ENCODE measurements around the gene NFIL3. TPM values are rescaled to one million over a fixed set of nuclear protein-coding genes. Genes with fewer than 3 reads are reported as not detected.

NFIL3 gene
- total RNA-seq, 1 donor from 2014 or later, result 9.6 TPM

- no peak for TF ChIP-seq CTCF (IDR thresholded peaks at IDR 0.05; ENCODE audit: unreplicated experiment)
- no peaks in the 10 kb centered on the region for H3K36me3 Mint-ChIP-seq (ENCODE audit: low read depth, unreplicated experiment)
- H3K4me1 Mint-ChIP-seq (ENCODE audit: unreplicated experiment), result peaks cover 3% of the 10 kb centered on the region
- H3K27ac Mint-ChIP-seq (ENCODE audit: unreplicated experiment), result no peak overlapping the region
- no peak overlapping the region for H3K4me3 Mint-ChIP-seq (ENCODE audit: unreplicated experiment)
- H3K27me3 Mint-ChIP-seq (ENCODE audit: unreplicated experiment), result no peaks in the 10 kb centered on the region
- DNase-seq (ENCODE audit: low spot score), result no peak
- no peaks in the 10 kb centered on the region for H3K9me3 Mint-ChIP-seq (ENCODE audit: unreplicated experiment)
These were observed 9.5 kb upstream of the NFIL3 start for GRCh38 chr9:91433180-91433579.

GRCh38 chr9:91431485-91431884 lies 7.9 kb upstream of the NFIL3 start:
- no peak overlapping the region for H3K27ac Mint-ChIP-seq (ENCODE audit: unreplicated experiment)
- no peak overlapping the region for H3K4me3 Mint-ChIP-seq (ENCODE audit: unreplicated experiment)
- H3K27me3 Mint-ChIP-seq (ENCODE audit: unreplicated experiment), result no peaks in the 10 kb centered on the region

GRCh38 chr9:91429501-91429900 lies 5.9 kb upstream of the NFIL3 start:
- H3K4me3 Mint-ChIP-seq (ENCODE audit: unreplicated experiment), result no peak overlapping the region
- H3K4me1 Mint-ChIP-seq (ENCODE audit: unreplicated experiment), result peaks cover 6% of the 10 kb centered on the region
- no peak overlapping the region for H3K27ac Mint-ChIP-seq (ENCODE audit: unreplicated experiment)
- no peak for TF ChIP-seq CTCF (IDR thresholded peaks at IDR 0.05; ENCODE audit: unreplicated experiment)
- peaks cover 5% of the 10 kb centered on the region for H3K27me3 Mint-ChIP-seq (ENCODE audit: unreplicated experiment)
- H3K36me3 Mint-ChIP-seq (ENCODE audit: low read depth, unreplicated experiment), result peaks cover 9% of the 10 kb centered on the region
- no peak for DNase-seq (ENCODE audit: low spot score)
- H3K9me3 Mint-ChIP-seq (ENCODE audit: unreplicated experiment), result no peaks in the 10 kb centered on the region

More at GRCh38 chr9:91431485-91431884, 7.9 kb upstream of the NFIL3 start:
- Mint-ChIP-seq H3K4me1 (ENCODE audit: unreplicated experiment) (no peaks in the 10 kb centered on the region), H3K36me3 (ENCODE audit: low read depth, unreplicated experiment) (no peaks in the 10 kb centered on the region), H3K9me3 (ENCODE audit: unreplicated experiment) (no peaks in the 10 kb centered on the region)
- TF ChIP-seq CTCF (IDR thresholded peaks at IDR 0.05; ENCODE audit: unreplicated experiment), result no peak
- DNase-seq (ENCODE audit: low spot score), result no peak

- H3K27ac Mint-ChIP-seq (ENCODE audit: unreplicated experiment), result no peak overlapping the region
- no peak for TF ChIP-seq CTCF (IDR thresholded peaks at IDR 0.05; ENCODE audit: unreplicated experiment)
- H3K36me3 Mint-ChIP-seq (ENCODE audit: low read depth, unreplicated experiment), result peaks cover 9% of the 10 kb centered on the region
- H3K9me3 Mint-ChIP-seq (ENCODE audit: unreplicated experiment), result no peaks in the 10 kb centered on the region
- H3K4me3 Mint-ChIP-seq (ENCODE audit: unreplicated experiment), result no peak overlapping the region
- peaks cover 5% of the 10 kb centered on the region for H3K27me3 Mint-ChIP-seq (ENCODE audit: unreplicated experiment)
- peaks cover 6% of the 10 kb centered on the region for H3K4me1 Mint-ChIP-seq (ENCODE audit: unreplicated experiment)
- DNase-seq (ENCODE audit: low spot score), result no peak
These were observed 5.3 kb upstream of the NFIL3 start for GRCh38 chr9:91428927-91429351.

GRCh38 chr9:91428436-91428835 lies 4.8 kb upstream of the NFIL3 start:
- H3K27ac Mint-ChIP-seq (ENCODE audit: unreplicated experiment), result no peak overlapping the region
- H3K9me3 Mint-ChIP-seq (ENCODE audit: unreplicated experiment), result no peaks in the 10 kb centered on the region
- no peak for TF ChIP-seq CTCF (IDR thresholded peaks at IDR 0.05; ENCODE audit: unreplicated experiment)
- no peak overlapping the region for H3K4me3 Mint-ChIP-seq (ENCODE audit: unreplicated experiment)
- H3K4me1 Mint-ChIP-seq (ENCODE audit: unreplicated experiment), result peaks cover 6% of the 10 kb centered on the region
- peaks cover 9% of the 10 kb centered on the region for H3K36me3 Mint-ChIP-seq (ENCODE audit: low read depth, unreplicated experiment)
- peaks cover 5% of the 10 kb centered on the region for H3K27me3 Mint-ChIP-seq (ENCODE audit: unreplicated experiment)
- no peak for DNase-seq (ENCODE audit: low spot score)

All from endothelial cell (in vitro differentiated cells).